ENCODE measurements around the gene CDHR2.

GRCh38 chr5:176503496-176503895 lies 45.6 kb upstream of the CDHR2 start:
- TF ChIP-seq EP300 (IDR thresholded peaks at IDR 0.05) (no peak), CTCF (IDR thresholded peaks at IDR 0.05) (no peak), POLR2A (IDR thresholded peaks at IDR 0.05) (no peak)

All from stomach (tissue), 4 donors.